Suprapubic skin (tissue), 3 donors: ENCODE data around the gene FHIP1A.

Experiments
- POLR2AphosphoS5 ChIP-seq, 3 donors: sonication (generic); formaldehyde crosslinking; IDR thresholded peaks; one replicate each; pipeline ENCODE4 v1.6.1; 2017; ENCODE audit warnings: antibody characterized with exemption in 3 of 3
- TF ChIP-seq, protein P1 (sequence below), 2 donors: fragments of 200-600 bp in 1 of 2; fragments of 450-650 bp in 1 of 2; sonication (generic) in 1 of 2; IDR thresholded peaks; one replicate each; pipeline ENCODE4 v1.5.1; 2016 to 2019; ENCODE audit warnings: antibody characterized with exemption in 2 of 2, mild to moderate bottlenecking in 1 of 2, moderate library complexity in 1 of 2

DNA sequence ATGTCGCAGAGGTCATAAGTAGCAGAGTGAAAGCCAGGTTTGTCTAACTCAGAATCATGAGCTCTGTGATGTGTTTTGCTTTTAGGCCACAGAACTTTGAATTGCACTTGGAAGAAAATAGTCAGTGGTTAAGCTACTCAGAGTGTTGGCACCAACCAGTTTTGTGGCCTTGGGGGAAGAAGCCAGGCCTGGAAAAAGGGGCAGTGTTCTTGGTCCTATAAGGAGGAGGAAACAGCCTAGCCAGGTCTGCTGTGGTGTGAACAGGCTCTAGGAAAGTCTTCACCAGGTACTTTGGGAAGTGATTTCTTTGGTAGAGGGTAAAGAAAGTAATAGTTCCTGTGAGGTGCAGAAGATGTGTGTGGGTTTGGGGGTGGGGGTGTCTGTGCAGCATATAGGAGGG lies 49.2 kb downstream of the FHIP1A start:
- TF ChIP-seq, protein P1, sequence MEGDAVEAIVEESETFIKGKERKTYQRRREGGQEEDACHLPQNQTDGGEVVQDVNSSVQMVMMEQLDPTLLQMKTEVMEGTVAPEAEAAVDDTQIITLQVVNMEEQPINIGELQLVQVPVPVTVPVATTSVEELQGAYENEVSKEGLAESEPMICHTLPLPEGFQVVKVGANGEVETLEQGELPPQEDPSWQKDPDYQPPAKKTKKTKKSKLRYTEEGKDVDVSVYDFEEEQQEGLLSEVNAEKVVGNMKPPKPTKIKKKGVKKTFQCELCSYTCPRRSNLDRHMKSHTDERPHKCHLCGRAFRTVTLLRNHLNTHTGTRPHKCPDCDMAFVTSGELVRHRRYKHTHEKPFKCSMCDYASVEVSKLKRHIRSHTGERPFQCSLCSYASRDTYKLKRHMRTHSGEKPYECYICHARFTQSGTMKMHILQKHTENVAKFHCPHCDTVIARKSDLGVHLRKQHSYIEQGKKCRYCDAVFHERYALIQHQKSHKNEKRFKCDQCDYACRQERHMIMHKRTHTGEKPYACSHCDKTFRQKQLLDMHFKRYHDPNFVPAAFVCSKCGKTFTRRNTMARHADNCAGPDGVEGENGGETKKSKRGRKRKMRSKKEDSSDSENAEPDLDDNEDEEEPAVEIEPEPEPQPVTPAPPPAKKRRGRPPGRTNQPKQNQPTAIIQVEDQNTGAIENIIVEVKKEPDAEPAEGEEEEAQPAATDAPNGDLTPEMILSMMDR (IDR thresholded peaks at IDR 0.05), result no peak
- no peak for TF ChIP-seq POLR2AphosphoS5 (IDR thresholded peaks at IDR 0.05)
